ENCODE measurements around the gene ALOX5. TPM values are rescaled to one million over a fixed set of nuclear protein-coding genes. Genes with fewer than 3 reads are reported as not detected.

Gene ALOX5
- total RNA-seq, 1 experiment from 2014 or later = 6.1 TPM

DNA sequence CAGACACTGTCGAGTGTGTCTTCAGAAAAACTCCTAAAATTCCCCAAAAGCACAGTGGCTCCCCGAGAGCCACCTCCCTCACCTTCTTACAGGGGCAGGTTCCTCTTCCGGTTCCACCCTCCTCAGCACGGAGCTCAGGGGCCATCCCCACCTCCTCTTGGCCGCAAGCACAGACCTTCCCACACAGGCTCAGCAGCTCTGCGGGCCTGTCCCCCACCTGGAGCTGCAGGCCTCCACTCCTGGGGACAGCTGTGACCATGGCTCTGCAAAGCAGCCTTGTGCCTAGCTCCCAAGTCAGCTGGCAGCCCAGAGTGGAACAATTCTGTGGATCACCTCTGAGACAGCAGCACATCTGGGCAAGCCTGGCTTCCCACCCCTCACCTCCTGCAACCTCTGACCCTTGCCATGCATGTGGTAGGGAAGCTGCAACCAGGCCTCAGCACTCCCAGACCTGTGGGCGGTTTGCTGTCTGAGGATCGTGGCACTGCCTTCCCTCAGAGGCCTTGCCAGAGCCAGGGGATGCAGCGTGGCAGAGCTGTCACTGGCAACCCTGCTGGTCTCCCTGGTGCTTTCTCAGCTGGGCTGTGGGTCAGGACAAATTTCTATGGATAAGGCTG is 79.7 kb downstream of the ALOX5 start (continued):
- TF ChIP-seq ELF1 (IDR thresholded peaks at IDR 0.05; ENCODE audit: borderline replicate concordance, low read depth) (no peak), SP1 (IDR thresholded peaks at IDR 0.05; ENCODE audit: low read depth) (no peak), CBX3 (IDR thresholded peaks at IDR 0.05; ENCODE audit: low read depth) (no peak)

DNA sequence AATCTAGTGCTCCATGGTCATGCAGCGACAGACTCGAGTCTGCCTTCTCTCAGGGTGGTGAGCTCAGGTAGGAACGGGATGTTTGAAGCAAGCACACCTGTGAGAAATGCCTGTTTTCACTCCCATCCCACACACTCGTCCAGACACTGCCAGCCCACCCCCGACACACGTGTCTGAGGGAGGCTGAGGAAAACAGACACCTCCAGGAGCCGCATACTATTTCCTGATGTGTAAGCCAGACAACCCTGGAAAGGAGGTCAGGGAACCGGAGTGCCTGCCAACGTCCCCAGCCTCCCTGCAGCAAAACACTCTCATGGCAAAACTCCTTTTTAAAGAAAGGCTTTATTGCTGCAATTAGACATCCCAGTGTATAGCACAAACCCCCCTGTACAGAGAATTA is 80.2 kb downstream of the ALOX5 start:
- Histone ChIP-seq H3K36me3 (ENCODE audit: control insufficient read depth in 1 of 2, insufficient read depth in 2 of 2, low read length in 2 of 2) (no peaks in the 10 kb centered on the region), H3K79me2 (ENCODE audit: insufficient read depth, low read length) (no peaks in the 10 kb centered on the region), H3K9ac (ENCODE audit: low read length) (no peak overlapping the region), H4K20me1 (ENCODE audit: insufficient read depth) (no peaks in the 10 kb centered on the region), H3K9me2 (ENCODE audit: insufficient read depth) (no peaks in the 10 kb centered on the region), H3K27ac (ENCODE audit: low read depth, low read length) (no peak overlapping the region), H2AFZ (ENCODE audit: low read depth, low read length, poor library complexity, severe bottlenecking) (no peak overlapping the region), H3K4me3 (replicated peaks in 1 of 2; ENCODE audit: low read depth in 1 of 2, low read length in 2 of 2) (no peak overlapping the region), H3K27me3 (ENCODE audit: insufficient read depth, low read length) (no peaks in the 10 kb centered on the region), H3K4me1 (ENCODE audit: control insufficient read depth in 1 of 2, insufficient read depth in 2 of 2, low read length in 2 of 2) (no peaks in the 10 kb centered on the region), H3K9me3 (ENCODE audit: control insufficient read depth in 1 of 2, insufficient read depth in 1 of 2, low read depth in 1 of 2, low read length in 2 of 2) (no peaks in the 10 kb centered on the region), H3K4me2 (ENCODE audit: low read length) (no peak overlapping the region)
- ChIA-PET RAD21 (ENCODE audit: low non-redundant PET in 1 of 2, low total read pairs in 2 of 2, uncharacterized antibody in 2 of 2, unreplicated experiment in 2 of 2) (no interaction called here), CTCF (no interaction called here), POLR2A (no interaction called here)
- intact Hi-C loops (cut with micrococcal nuclease) = loop anchor here (10.0 kb wide), 1 partner anchor 449 kb away; the partner anchor contains the start of gene ZNF22
- DNase-seq (ENCODE audit: low read depth, low spot score) = no peak
- TF ChIP-seq SIN3A (IDR thresholded peaks at IDR 0.05; ENCODE audit: low read depth) (no peak), ELF1 (IDR thresholded peaks at IDR 0.05; ENCODE audit: borderline replicate concordance, low read depth) (no peak), EZH2 (IDR thresholded peaks at IDR 0.05) (no peak), RAD21 (IDR thresholded peaks at IDR 0.05; ENCODE audit: low read depth) (no peak), CTCF (IDR thresholded peaks at IDR 0.05 in 2 of 3, conservative IDR thresholded peaks at IDR 0.05 in 1 of 3; ENCODE audit: borderline replicate concordance in 1 of 3, insufficient read depth in 1 of 3, low read depth in 2 of 3, low read length in 2 of 3) (no peak), CEBPB (IDR thresholded peaks at IDR 0.05; ENCODE audit: low read depth) (no peak), FOSL1 (IDR thresholded peaks at IDR 0.05; ENCODE audit: low read depth) (no peak), YY1 (IDR thresholded peaks at IDR 0.05; ENCODE audit: extremely low read depth, insufficient replicate concordance, low read depth, low read length) (no peak), EGR1 (IDR thresholded peaks at IDR 0.05; ENCODE audit: low read depth) (no peak), ZFX (IDR thresholded peaks at IDR 0.05) (no peak), ZNF274 (IDR thresholded peaks at IDR 0.05; ENCODE audit: low read depth, low read length) (no peak), POLR2A (IDR thresholded peaks at IDR 0.05; ENCODE audit: borderline replicate concordance, extremely low read depth, insufficient read depth, insufficient read length) (no peak), POLR2AphosphoS5 (IDR thresholded peaks at IDR 0.05; ENCODE audit: low read depth, low read length) (no peak), TCF7L2 (IDR thresholded peaks at IDR 0.05; ENCODE audit: borderline replicate concordance, extremely low read depth, insufficient read depth, insufficient read length) (no peak), SP1 (IDR thresholded peaks at IDR 0.05; ENCODE audit: low read depth) (no peak), REST (IDR thresholded peaks at IDR 0.05; ENCODE audit: low read depth) (no peak), CBX3 (IDR thresholded peaks at IDR 0.05; ENCODE audit: low read depth) (no peak)
- TF ChIP-seq, protein P1, sequence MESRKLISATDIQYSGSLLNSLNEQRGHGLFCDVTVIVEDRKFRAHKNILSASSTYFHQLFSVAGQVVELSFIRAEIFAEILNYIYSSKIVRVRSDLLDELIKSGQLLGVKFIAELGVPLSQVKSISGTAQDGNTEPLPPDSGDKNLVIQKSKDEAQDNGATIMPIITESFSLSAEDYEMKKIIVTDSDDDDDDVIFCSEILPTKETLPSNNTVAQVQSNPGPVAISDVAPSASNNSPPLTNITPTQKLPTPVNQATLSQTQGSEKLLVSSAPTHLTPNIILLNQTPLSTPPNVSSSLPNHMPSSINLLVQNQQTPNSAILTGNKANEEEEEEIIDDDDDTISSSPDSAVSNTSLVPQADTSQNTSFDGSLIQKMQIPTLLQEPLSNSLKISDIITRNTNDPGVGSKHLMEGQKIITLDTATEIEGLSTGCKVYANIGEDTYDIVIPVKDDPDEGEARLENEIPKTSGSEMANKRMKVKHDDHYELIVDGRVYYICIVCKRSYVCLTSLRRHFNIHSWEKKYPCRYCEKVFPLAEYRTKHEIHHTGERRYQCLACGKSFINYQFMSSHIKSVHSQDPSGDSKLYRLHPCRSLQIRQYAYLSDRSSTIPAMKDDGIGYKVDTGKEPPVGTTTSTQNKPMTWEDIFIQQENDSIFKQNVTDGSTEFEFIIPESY (IDR thresholded peaks at IDR 0.05; ENCODE audit: extremely low read depth, insufficient replicate concordance, low read length) = no peak
- no TSS peak for BruUV-seq (replicated peaks)
- no peak for ATAC-seq

Data from HCT116 (cell line).